Measurements from ENCODE around the gene RSPH4A.

DNA sequence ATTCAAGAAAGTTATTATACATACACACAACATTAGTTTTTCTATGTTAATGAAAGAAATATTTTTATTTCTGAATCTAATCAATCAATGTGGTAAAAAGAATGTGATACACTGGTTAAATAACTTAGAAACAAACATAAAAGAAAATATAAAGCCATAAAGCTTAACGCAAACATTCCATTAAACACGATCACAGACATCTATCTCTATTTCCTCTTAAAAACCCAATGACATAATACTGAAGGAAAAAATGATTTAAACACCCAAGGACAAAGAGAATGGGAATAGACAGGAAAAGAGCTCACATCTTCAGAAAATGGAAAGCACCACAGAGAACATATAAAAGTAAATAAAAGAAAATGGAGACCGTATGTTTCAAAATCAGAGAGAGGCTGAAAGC, 32.9 kb downstream of the RSPH4A start:
- TF ChIP-seq POLR2A (IDR thresholded peaks at IDR 0.05) (no peak), POLR2AphosphoS5 (IDR thresholded peaks at IDR 0.05; ENCODE audit: insufficient read depth in 1 of 2, low read depth in 1 of 2) (no peak)
- TF ChIP-seq, protein P1, sequence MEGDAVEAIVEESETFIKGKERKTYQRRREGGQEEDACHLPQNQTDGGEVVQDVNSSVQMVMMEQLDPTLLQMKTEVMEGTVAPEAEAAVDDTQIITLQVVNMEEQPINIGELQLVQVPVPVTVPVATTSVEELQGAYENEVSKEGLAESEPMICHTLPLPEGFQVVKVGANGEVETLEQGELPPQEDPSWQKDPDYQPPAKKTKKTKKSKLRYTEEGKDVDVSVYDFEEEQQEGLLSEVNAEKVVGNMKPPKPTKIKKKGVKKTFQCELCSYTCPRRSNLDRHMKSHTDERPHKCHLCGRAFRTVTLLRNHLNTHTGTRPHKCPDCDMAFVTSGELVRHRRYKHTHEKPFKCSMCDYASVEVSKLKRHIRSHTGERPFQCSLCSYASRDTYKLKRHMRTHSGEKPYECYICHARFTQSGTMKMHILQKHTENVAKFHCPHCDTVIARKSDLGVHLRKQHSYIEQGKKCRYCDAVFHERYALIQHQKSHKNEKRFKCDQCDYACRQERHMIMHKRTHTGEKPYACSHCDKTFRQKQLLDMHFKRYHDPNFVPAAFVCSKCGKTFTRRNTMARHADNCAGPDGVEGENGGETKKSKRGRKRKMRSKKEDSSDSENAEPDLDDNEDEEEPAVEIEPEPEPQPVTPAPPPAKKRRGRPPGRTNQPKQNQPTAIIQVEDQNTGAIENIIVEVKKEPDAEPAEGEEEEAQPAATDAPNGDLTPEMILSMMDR (IDR thresholded peaks at IDR 0.05) = no peak

Data from vagina (tissue), 2 donors.